Right forelimb (tissue), 1 donor: ENCODE data around the gene KPNA6.

Source experiments
- DNase-seq: peaks from one replicate; pipeline ENCODE4 v3.0.0-alpha.2; 2018

The KPNA6 gene

DNA sequence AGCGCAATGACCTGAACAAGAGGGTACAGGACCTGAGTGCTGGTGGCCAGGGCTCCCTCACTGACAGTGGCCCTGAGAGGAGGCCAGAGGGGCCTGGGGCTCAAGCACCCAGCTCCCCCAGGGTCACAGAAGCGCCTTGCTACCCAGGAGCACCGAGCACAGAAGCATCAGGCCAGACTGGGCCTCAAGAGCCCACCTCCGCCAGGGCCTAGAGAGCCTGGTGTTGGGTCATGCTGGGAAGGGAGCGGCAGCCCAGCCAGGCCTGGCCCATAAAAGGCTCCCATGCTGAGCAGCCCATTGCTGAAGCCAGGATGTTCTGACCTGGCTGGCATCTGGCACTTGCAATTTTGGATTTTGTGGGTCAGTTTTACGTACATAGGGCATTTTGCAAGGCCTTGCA lies 87.1 kb downstream of the KPNA6 start:
- DNase-seq: no peak

GRCh38 chr1:32195531-32195930 lies 87.7 kb downstream of the KPNA6 start:
- DNase-seq: no peak

GRCh38 chr1:32195972-32196823 lies 88.3 kb downstream of the KPNA6 start:
- DNase-seq: no peak

GRCh38 chr1:32197074-32197473 lies 89.2 kb downstream of the KPNA6 start:
- DNase-seq: no peak

GRCh38 chr1:32197837-32198236 lies 90.0 kb downstream of the KPNA6 start:
- no peak for DNase-seq

DNA sequence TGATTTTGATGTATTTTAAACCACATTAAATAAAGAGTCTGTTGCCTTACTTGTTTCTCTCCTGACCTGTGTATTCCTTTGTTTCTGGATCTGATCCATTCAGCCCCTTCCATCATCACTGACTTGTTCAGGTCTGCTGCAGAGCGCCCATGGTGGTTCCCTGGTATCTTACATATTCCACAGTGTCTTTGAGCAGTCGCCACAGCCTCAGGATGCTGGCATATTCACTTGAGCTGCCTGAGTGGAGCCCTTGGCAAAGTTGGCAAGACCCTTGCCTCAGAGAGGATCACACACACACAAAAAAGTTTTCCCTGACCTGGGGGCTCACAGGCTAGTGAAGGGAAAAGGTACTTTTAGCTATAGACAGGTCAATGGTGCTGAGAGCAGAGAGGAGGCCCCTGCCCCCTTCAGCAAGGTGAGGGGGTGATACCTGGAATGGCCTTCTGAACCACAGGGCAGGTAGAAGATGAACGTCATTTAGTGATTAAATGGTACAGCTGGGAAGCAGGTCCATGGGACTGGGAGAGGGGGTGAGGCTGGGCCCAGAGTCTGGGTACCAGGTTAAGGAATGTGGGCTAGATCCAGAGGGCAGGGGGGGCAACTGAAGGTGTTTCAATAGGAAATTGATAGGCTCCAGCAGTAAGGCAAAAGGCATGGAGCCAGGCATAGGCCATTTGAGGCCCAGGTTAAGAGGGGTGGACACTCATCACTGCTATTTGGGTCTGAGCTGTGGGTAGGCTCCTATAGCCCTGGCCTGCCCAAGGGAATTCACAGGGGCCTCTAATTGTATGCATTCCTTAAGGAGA lies 90.6 kb downstream of the KPNA6 start:
- no peak for DNase-seq

DNA sequence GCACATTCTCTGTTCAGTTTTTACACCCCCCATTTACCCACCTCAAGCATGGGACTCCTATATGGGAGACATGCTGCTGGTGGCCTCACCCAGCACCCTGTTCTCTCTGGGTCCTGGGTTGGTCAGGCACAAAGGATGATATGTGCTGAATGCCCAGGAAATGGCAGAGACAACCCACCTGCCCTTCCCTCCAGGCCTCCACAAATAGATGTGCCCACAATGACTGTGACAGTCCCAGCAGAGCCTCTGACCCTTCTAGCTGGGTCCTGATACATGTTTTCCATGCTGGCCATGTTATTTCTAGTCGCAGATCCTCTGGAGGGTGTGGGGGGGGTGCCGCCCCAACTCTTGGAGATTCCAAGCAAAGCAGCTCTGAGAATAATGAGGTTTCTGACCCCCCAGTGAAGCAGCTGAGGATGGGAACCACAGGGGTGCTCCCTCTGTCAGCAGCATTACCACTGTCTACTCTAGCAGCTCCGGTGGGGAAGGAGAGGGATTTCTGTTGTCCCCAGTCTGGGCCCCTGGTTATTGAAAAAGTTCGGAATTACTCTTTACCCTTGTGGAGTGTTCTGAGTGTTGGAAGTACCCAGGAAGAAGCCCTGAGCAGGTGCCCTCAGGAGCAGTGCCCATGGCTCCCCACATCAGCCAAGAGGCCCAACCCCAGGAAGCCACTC lies 91.3 kb downstream of the KPNA6 start:
- DNase-seq: no peak

DNA sequence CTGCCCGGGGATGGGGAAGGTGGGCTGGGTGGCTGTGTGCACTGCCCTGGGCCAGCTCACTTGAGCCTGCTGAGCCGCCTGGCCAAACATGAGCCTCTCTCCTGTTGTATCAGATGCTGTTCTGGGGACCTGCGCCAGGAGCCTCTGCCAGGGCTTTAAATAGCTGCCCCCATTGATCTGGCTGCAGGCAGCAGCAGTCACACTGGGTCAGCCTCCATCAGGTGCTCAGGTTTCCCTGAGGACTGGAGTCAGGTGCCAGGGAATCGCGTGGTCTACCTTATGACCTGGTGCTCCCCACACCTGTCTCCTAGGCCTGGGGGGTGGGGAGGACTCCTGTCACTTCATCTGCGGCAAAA lies 91.8 kb downstream of the KPNA6 start:
- no peak for DNase-seq

DNA sequence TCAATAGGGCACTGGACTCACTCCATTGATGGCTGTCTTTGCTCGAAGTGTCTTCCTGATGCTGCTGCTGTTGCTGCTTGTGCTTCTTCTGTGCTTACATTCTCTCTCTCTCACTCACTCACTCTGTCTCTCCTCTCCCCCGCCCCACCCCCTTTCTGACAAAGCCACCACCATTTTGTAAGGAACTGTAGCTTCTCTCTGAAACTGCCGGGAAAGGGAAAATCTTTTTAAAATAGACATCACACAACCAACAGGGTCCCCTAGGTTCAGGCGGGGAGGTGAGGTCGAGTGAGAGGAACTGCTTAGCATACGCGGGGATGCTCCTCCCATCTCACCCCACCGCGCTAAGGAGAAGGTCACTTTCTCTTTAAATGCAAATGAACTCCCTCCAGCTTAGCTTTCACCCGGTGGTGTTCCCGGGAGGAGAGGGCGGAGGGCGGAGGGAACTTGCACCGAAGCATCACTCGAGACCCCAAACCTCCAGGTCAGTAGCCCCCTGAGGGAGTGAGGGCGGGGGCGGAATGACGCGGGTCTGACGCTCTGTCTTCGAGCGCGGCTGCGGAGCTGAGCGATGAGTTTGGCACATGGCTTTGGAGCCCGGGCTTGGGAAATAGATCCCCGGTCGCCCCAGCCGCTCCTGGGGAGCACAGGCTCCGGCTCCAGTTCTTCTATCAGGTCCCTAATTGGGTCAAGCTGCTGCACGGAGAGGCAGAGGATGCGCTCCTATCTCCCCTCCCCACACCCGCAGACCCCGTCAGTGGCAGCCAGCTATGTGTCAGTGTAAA lies 92.6 kb downstream of the KPNA6 start, which contains the start of gene CCDC28B:
TSS of gene CCDC28B (plus strand) at position 370 of the 785 bp plus-strand sequence. CDS start 1,341 bp downstream, outside the sequence.
- DNase-seq: peak; percentile 87

GRCh38 chr1:32201011-32201855 lies 93.4 kb downstream of the KPNA6 start:
- DNase-seq: peak; percentile 79

DNA sequence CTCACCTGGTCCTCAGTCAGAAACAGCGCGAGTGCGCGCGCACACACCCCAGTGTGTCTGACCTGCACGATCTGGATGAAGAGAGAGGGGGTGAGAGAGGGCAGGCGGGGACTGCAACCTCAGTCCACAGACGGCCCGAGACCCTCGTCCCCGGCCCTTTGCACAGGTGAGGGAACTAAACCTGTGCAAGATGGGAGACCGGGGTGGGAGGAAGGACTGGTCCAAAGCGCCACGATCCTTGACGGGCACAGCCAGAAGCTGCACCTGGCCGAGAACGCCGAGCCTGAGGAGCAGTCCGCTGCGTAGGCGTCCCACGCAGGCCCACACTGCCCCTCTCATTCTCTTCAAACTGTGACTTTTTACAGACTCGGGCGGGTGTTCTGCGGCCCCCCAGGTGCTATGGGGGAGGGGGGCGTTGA lies 97.1 kb downstream of the KPNA6 start:
- no peak for DNase-seq

- peak; percentile 90 for DNase-seq
Measured at GRCh38 chr1:32205401-32206370, 97.8 kb downstream of the KPNA6 start, which contains the start of gene IQCC. Gene IQCC, plus strand, starts transcription at chr1:32205671. Its CDS starts 11 bp downstream, at chr1:32205682.

DNA sequence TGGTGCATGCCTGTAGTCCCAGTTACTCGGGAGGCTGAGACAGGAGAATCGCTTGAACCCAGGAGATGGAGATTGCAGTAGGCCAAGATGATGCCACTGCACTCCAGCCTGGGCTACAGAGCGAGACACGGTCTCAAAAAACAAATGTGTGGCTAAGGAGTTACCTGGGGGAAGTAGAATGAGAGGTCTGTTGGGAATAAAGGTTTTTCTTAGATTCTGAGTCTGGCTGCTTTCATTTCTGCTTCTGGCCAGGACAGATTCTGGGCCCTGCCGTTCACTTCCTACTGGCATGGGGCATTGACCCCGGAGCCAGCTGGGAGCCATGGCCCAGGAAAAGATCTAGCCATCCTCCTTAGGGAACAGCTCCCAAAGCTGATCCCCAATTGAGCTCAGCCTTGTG lies 100.6 kb downstream of the KPNA6 start:
- no peak for DNase-seq

- no peak for DNase-seq
Measured at GRCh38 chr1:32208891-32209328, 101.1 kb downstream of the KPNA6 start, which contains the start of gene DCDC2B. Gene DCDC2B, plus strand, starts transcription at chr1:32209089. Its CDS starts 5 bp downstream, at chr1:32209094.

- DNase-seq: peak; percentile 70
Measured at GRCh38 chr1:32215629-32216480, 108.0 kb downstream of the KPNA6 start.

- no peak for DNase-seq
Measured at GRCh38 chr1:32216566-32216965, 108.7 kb downstream of the KPNA6 start.

GRCh38 chr1:32219022-32219421 lies 111.2 kb downstream of the KPNA6 start:
- DNase-seq: no peak

DNA sequence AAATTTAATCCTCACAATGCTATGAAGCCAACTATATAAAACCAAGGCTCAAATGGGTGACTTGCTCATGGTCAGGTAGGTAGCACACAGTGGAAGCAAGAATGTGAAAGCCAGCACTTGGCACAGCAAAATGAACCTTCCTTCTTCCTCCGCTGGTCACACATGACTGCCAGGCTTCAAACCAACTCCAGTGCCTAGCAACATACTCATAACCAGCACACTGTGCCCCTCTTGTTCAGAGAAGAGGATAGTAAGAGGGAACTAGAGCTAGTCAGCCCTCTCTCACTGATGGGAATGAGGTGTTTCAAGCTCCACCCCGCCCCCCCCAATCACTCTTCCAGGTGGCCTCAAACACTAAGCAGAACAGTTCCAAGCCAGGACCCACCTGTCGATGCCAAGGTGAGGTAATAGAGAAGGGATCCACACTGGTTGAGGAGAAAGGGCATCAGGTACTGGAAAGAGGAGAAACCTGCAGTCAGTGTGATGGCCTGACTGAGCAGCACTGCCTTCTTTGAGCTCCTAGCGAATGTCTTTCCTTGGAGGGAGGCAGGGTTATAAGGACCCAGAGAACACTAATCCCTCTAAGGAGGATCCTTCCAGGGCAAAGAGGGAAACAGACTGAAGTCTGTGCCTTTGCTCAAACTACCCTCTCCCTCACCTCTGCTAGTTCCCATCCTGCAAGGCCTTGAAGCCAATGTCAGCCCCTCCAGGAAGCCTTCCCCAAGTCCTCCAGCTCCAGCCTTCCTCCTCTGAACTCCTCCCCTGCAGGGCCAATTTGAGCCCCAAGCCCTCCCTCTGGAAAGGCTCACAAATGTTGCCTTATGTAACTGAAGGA lies 113.1 kb downstream of the KPNA6 start:
- DNase-seq: no peak
